GM12878 (cell line): Measurements from ENCODE around the gene TBC1D2B. TPM values are rescaled to one million over a fixed set of nuclear protein-coding genes. Genes with fewer than 3 reads are reported as not detected.

ENCODE experiments used
- KAT2A ChIP-seq: conservative IDR thresholded peaks from 2 replicates; pipeline ENCODE4 v1.6.1; 2011; ENCODE audit warnings: low read depth, low read length; ENCODE audit not compliant: control insufficient read depth
- MYC ChIP-seq: IDR thresholded peaks from 2 replicates; pipeline ENCODE4 v1.6.1; 2011; ENCODE audit warnings: mild to moderate bottlenecking, low read length, moderate library complexity, inconsistent platforms; ENCODE audit not compliant: insufficient read depth, insufficient replicate concordance, insufficient read length, severe bottlenecking
- POLR2A ChIP-seq: IDR thresholded peaks from 2 replicates; pipeline ENCODE4 v1.6.1; 2011; ENCODE audit warnings: low read depth, mild to moderate bottlenecking, low read length
- SMAD1 ChIP-seq: fragments of 450-650 bp; IDR thresholded peaks from 2 replicates; pipeline ENCODE4 v1.6.1; 2018; ENCODE audit warnings: mild to moderate bottlenecking, low read depth; ENCODE audit not compliant: partially characterized antibody
- TCF12 ChIP-seq: IDR thresholded peaks from 2 replicates; pipeline ENCODE4 v1.6.1; 2011; ENCODE audit warnings: low read depth, mild to moderate bottlenecking, low read length
- WRNIP1 ChIP-seq: IDR thresholded peaks from 2 replicates; pipeline ENCODE4 v1.6.1; 2011; ENCODE audit warnings: low read depth, low read length, improper control_type of control experiment, borderline replicate concordance
- YBX1 ChIP-seq: fragments of 450-650 bp; IDR thresholded peaks from 2 replicates; pipeline ENCODE4 v1.6.1; 2016; ENCODE audit warnings: antibody characterized with exemption
- ZNF207 ChIP-seq: fragments of 450-650 bp; IDR thresholded peaks from 2 replicates; pipeline ENCODE4 v1.6.1; 2014; ENCODE audit warnings: antibody characterized with exemption, mild to moderate bottlenecking, borderline replicate concordance
- polyA plus RNA-seq, 11 experiments: library from polyadenylated mRNA; depleted of rRNA in 4 of 11; unstranded in 6 of 11; stranded (reverse) in 5 of 11; fragments of >200 nt; fragmentation: Nextera tagmentation in 4 of 11; fragmentation: Illumina TruSeq in 1 of 11; extraction: Ambion mirVana in 4 of 11; extraction: Trizol in 1 of 11; gene quantifications; 1 replicate in 1 of 11; 2 replicates in 10 of 11; pipeline versions ENCODE4 v1.2.1 to v1.2.3, GENCODE V29; 2011 to 2016; ENCODE audit warnings: inconsistent platforms in 2 of 11, missing spikeins in 2 of 11, low read depth in 1 of 11
- total RNA-seq, 4 experiments: library from RNA; depleted of rRNA in 3 of 4; stranded (reverse); fragments of >200 nt in 3 of 4; fragmentation: Illumina TruSeq in 1 of 4; extraction: Trizol in 1 of 4; gene quantifications; 2 replicates each; pipeline versions ENCODE4 v1.2.1 to v1.2.3, GENCODE V29; 2013 to 2021
- TF ChIP-seq, protein P1 (sequence below): fragments of 450-650 bp; formaldehyde crosslinking; IDR thresholded peaks from 2 replicates; pipeline ENCODE4 v1.5.0; 2022; ENCODE audit warnings: mild to moderate bottlenecking, missing genetic modification characterization
- TF ChIP-seq, protein P2 (sequence below): fragments of 450-650 bp; IDR thresholded peaks from 2 replicates; pipeline ENCODE4 v1.6.1; 2017; ENCODE audit warnings: low read depth, mild to moderate bottlenecking, moderate library complexity
- TF ChIP-seq, protein P3 (sequence below): fragments of 450-650 bp; IDR thresholded peaks from 2 replicates; pipeline ENCODE4 v1.6.1; 2017; ENCODE audit warnings: mild to moderate bottlenecking, low read depth, inconsistent platforms; ENCODE audit not compliant: poor library complexity, severe bottlenecking

TBC1D2B gene
- total and polyA plus RNA-seq, 10 of the 15 experiments (the other 5 are each of a cell fraction or from before 2014, with no cell fraction given) = 1.3 to 53.4 (median 19.4) TPM

GRCh38 chr15:78110096-78110495 lies 32.6 kb upstream of the TBC1D2B start (continued):
- TF ChIP-seq, protein P1, sequence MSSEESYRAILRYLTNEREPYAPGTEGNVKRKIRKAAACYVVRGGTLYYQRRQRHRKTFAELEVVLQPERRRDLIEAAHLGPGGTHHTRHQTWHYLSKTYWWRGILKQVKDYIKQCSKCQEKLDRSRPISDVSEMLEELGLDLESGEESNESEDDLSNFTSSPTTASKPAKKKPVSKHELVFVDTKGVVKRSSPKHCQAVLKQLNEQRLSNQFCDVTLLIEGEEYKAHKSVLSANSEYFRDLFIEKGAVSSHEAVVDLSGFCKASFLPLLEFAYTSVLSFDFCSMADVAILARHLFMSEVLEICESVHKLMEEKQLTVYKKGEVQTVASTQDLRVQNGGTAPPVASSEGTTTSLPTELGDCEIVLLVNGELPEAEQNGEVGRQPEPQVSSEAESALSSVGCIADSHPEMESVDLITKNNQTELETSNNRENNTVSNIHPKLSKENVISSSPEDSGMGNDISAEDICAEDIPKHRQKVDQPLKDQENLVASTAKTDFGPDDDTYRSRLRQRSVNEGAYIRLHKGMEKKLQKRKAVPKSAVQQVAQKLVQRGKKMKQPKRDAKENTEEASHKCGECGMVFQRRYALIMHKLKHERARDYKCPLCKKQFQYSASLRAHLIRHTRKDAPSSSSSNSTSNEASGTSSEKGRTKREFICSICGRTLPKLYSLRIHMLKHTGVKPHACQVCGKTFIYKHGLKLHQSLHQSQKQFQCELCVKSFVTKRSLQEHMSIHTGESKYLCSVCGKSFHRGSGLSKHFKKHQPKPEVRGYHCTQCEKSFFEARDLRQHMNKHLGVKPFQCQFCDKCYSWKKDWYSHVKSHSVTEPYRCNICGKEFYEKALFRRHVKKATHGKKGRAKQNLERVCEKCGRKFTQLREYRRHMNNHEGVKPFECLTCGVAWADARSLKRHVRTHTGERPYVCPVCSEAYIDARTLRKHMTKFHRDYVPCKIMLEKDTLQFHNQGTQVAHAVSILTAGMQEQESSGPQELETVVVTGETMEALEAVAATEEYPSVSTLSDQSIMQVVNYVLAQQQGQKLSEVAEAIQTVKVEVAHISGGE (CRISPR knock-in tag) = no peak
- TF ChIP-seq, protein P2, sequence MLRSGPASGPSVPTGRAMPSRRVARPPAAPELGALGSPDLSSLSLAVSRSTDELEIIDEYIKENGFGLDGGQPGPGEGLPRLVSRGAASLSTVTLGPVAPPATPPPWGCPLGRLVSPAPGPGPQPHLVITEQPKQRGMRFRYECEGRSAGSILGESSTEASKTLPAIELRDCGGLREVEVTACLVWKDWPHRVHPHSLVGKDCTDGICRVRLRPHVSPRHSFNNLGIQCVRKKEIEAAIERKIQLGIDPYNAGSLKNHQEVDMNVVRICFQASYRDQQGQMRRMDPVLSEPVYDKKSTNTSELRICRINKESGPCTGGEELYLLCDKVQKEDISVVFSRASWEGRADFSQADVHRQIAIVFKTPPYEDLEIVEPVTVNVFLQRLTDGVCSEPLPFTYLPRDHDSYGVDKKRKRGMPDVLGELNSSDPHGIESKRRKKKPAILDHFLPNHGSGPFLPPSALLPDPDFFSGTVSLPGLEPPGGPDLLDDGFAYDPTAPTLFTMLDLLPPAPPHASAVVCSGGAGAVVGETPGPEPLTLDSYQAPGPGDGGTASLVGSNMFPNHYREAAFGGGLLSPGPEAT = no peak
- TF ChIP-seq WRNIP1 (no peak), POLR2A (no peak), KAT2A (no peak), YBX1 (no peak), SMAD1 (no peak), TCF12 (no peak), MYC (no peak), ZNF207 (no peak)
- TF ChIP-seq, protein P3, sequence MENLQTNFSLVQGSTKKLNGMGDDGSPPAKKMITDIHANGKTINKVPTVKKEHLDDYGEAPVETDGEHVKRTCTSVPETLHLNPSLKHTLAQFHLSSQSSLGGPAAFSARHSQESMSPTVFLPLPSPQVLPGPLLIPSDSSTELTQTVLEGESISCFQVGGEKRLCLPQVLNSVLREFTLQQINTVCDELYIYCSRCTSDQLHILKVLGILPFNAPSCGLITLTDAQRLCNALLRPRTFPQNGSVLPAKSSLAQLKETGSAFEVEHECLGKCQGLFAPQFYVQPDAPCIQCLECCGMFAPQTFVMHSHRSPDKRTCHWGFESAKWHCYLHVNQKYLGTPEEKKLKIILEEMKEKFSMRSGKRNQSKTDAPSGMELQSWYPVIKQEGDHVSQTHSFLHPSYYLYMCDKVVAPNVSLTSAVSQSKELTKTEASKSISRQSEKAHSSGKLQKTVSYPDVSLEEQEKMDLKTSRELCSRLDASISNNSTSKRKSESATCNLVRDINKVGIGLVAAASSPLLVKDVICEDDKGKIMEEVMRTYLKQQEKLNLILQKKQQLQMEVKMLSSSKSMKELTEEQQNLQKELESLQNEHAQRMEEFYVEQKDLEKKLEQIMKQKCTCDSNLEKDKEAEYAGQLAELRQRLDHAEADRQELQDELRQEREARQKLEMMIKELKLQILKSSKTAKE = no peak
